HEK293 (cell line): Measurements from ENCODE around the gene ADAMTS14.

Experiments used
- BCL11A ChIP-seq: fragments of 450-650 bp; formaldehyde crosslinking; IDR thresholded peaks from 2 replicates; pipeline ENCODE4 v1.5.1; 2016; ENCODE audit warnings: low read depth, missing biosample characterization, missing genetic modification characterization
- PRDM1 ChIP-seq: fragments of 450-650 bp; formaldehyde crosslinking; IDR thresholded peaks from 2 replicates; pipeline ENCODE4; 2016; ENCODE audit warnings: missing biosample characterization, missing genetic modification characterization
- ZBTB48 ChIP-seq: fragments of 450-650 bp; formaldehyde crosslinking; IDR thresholded peaks from 2 replicates; pipeline ENCODE4 v1.5.1; 2016; ENCODE audit warnings: missing biosample characterization, missing genetic modification characterization
- ZFP37 ChIP-seq: fragments of 450-650 bp; formaldehyde crosslinking; IDR thresholded peaks from 2 replicates; pipeline ENCODE4 v1.5.1; 2016; ENCODE audit warnings: missing biosample characterization, missing genetic modification characterization
- ZNF121 ChIP-seq: fragments of 450-650 bp; formaldehyde crosslinking; IDR thresholded peaks from 2 replicates; pipeline ENCODE4 v1.5.1; 2016; ENCODE audit warnings: missing biosample characterization, missing genetic modification characterization
- ZNF416 ChIP-seq: fragments of 450-650 bp; formaldehyde crosslinking; IDR thresholded peaks from 2 replicates; pipeline ENCODE4 v1.5.1; 2016; ENCODE audit warnings: missing biosample characterization, missing genetic modification characterization
- TF ChIP-seq, protein P1 (sequence below): fragments of 450-650 bp; formaldehyde crosslinking; IDR thresholded peaks from 2 replicates; pipeline ENCODE4 v1.5.1; 2016; ENCODE audit warnings: missing biosample characterization, missing genetic modification characterization
- TF ChIP-seq, protein P2 (sequence below): fragments of 450-650 bp; formaldehyde crosslinking; IDR thresholded peaks from 2 replicates; pipeline ENCODE4 v1.5.1; 2016; ENCODE audit warnings: missing biosample characterization, missing genetic modification characterization

DNA sequence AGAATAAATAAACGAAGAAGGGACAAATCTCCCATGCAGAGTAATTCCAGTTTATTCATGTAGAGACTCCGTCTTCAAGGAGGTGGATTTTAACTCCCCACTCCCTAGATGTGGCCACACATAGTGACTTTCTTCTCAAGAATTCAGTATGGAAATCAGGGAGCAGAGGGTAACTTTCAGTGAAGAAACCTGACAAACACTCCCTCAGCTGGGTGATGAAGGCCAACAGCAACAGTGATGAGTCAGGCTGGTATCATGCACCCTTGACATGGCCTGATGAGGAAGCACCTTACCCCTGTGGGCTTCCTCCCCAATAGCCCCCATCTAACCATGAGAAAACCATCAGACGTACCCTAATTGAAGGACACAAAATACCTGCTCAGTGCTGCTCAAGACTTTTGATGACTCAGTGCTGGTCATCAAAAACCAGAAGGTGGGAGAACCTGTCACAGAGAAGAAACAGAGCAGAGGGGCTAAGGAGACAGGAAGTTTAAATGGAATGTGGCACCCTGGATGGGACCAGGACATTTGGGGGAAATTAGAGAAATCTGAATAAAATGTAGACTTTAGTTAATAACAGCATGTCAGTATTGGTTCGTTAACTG is 50.6 kb downstream of the ADAMTS14 start:
- TF ChIP-seq ZNF121 (tag by site-specific recombination) (no peak), ZFP37 (no peak), ZNF416 (tag by site-specific recombination) (no peak), PRDM1 (tag by site-specific recombination) (no peak), ZBTB48 (tag by site-specific recombination) (no peak), BCL11A (tag by site-specific recombination) (no peak)
- TF ChIP-seq, protein P1, sequence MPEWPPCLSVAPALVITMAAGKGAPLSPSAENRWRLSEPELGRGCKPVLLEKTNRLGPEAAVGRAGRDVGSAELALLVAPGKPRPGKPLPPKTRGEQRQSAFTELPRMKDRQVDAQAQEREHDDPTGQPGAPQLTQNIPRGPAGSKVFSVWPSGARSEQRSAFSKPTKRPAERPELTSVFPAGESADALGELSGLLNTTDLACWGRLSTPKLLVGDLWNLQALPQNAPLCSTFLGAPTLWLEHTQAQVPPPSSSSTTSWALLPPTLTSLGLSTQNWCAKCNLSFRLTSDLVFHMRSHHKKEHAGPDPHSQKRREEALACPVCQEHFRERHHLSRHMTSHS: no peak
- TF ChIP-seq, protein P2, sequence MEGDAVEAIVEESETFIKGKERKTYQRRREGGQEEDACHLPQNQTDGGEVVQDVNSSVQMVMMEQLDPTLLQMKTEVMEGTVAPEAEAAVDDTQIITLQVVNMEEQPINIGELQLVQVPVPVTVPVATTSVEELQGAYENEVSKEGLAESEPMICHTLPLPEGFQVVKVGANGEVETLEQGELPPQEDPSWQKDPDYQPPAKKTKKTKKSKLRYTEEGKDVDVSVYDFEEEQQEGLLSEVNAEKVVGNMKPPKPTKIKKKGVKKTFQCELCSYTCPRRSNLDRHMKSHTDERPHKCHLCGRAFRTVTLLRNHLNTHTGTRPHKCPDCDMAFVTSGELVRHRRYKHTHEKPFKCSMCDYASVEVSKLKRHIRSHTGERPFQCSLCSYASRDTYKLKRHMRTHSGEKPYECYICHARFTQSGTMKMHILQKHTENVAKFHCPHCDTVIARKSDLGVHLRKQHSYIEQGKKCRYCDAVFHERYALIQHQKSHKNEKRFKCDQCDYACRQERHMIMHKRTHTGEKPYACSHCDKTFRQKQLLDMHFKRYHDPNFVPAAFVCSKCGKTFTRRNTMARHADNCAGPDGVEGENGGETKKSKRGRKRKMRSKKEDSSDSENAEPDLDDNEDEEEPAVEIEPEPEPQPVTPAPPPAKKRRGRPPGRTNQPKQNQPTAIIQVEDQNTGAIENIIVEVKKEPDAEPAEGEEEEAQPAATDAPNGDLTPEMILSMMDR (tag by site-specific recombination): no peak
